HG02588 (cell line): ENCODE measurements around the gene CACNA1E.

ENCODE experiments used
- ATAC-seq: cut with Tn5 transposase; IDR thresholded peaks from one replicate; pipeline ENCODE4 v1.9.1; 2021; ENCODE audit warnings: mild to moderate bottlenecking, moderate library complexity; ENCODE audit not compliant: unreplicated experiment

CACNA1E gene

GRCh38 chr1:181674617-181675016, 191.3 kb downstream of the CACNA1E start:
- ATAC-seq = no peak

GRCh38 chr1:181675091-181675917, 192.0 kb downstream of the CACNA1E start:
- ATAC-seq = no peak

GRCh38 chr1:181675918-181676190, 192.5 kb downstream of the CACNA1E start:
- no peak for ATAC-seq

- no peak for ATAC-seq
Measured at GRCh38 chr1:181676269-181676668, 193.0 kb downstream of the CACNA1E start.

- ATAC-seq = no peak
Measured at GRCh38 chr1:181680332-181680731, 197.0 kb downstream of the CACNA1E start.

GRCh38 chr1:181680871-181681270, 197.6 kb downstream of the CACNA1E start:
- ATAC-seq = no peak

- no peak for ATAC-seq
Measured at GRCh38 chr1:181685211-181685610, 201.9 kb downstream of the CACNA1E start.

GRCh38 chr1:181701891-181702290, 218.6 kb downstream of the CACNA1E start:
- no peak for ATAC-seq

GRCh38 chr1:181704546-181704945, 221.2 kb downstream of the CACNA1E start:
- no peak for ATAC-seq

GRCh38 chr1:181711820-181712219, 228.5 kb downstream of the CACNA1E start:
- ATAC-seq = no peak

GRCh38 chr1:181712711-181713110, 229.4 kb downstream of the CACNA1E start:
- no peak for ATAC-seq

- no peak for ATAC-seq
Measured at GRCh38 chr1:181714428-181714827, 231.1 kb downstream of the CACNA1E start.

- ATAC-seq = no peak
Measured at GRCh38 chr1:181718034-181718433, 234.7 kb downstream of the CACNA1E start.

- ATAC-seq = no peak
Measured at GRCh38 chr1:181726320-181727012, 243.1 kb downstream of the CACNA1E start.

GRCh38 chr1:181730606-181731005, 247.3 kb downstream of the CACNA1E start:
- ATAC-seq = no peak

GRCh38 chr1:181732218-181732990, 249.1 kb downstream of the CACNA1E start:
- no peak for ATAC-seq

- ATAC-seq = no peak
Measured at GRCh38 chr1:181733486-181733885, 250.2 kb downstream of the CACNA1E start.

GRCh38 chr1:181737056-181737455, 253.7 kb downstream of the CACNA1E start:
- ATAC-seq = no peak

GRCh38 chr1:181739214-181739613, 255.9 kb downstream of the CACNA1E start:
- no peak for ATAC-seq

GRCh38 chr1:181742426-181742825, 259.1 kb downstream of the CACNA1E start:
- ATAC-seq = no peak

- ATAC-seq = no peak
Measured at GRCh38 chr1:181743878-181744312, 260.6 kb downstream of the CACNA1E start.

- no peak for ATAC-seq
Measured at GRCh38 chr1:181746224-181746623, 262.9 kb downstream of the CACNA1E start.
